ENCODE measurements around the gene TNFSF12. TPM values are rescaled to one million over a fixed set of nuclear protein-coding genes. Genes with fewer than 3 reads are reported as not detected.

Gene TNFSF12
- total RNA-seq, 1 experiment from 2014 or later = 8.8 TPM

- DNase-seq (ENCODE audit: low read depth) = no peak
Observed at GRCh38 chr17:7541074-7541621, 7.7 kb upstream of the TNFSF12 start.

- DNase-seq (ENCODE audit: low read depth) = no peak
Observed at GRCh38 chr17:7544911-7545310, 3.9 kb upstream of the TNFSF12 start.

GRCh38 chr17:7549401-7550055 is 670 bp downstream of the TNFSF12 start:
- no peak for DNase-seq (ENCODE audit: low read depth)

- no peak for DNase-seq (ENCODE audit: low read depth)
Observed at GRCh38 chr17:7550344-7550743, 1.5 kb downstream of the TNFSF12 start.

- no peak for DNase-seq (ENCODE audit: low read depth)
Observed at GRCh38 chr17:7551396-7551795, 2.5 kb downstream of the TNFSF12 start.

- no peak for DNase-seq (ENCODE audit: low read depth)
Observed at GRCh38 chr17:7552621-7553051, 3.8 kb downstream of the TNFSF12 start.

- DNase-seq (ENCODE audit: low read depth) = no peak
Observed at GRCh38 chr17:7553356-7553755, 4.5 kb downstream of the TNFSF12 start.

GRCh38 chr17:7555320-7555948 is 6.6 kb downstream of the TNFSF12 start:
- DNase-seq (ENCODE audit: low read depth) = no peak

- no peak for DNase-seq (ENCODE audit: low read depth)
Observed at GRCh38 chr17:7556627-7557026, 7.8 kb downstream of the TNFSF12 start.

GRCh38 chr17:7557147-7557764 is 8.4 kb downstream of the TNFSF12 start:
- no peak for DNase-seq (ENCODE audit: low read depth)

GRCh38 chr17:7557775-7558543 is 9.1 kb downstream of the TNFSF12 start:
- peak; percentile 55 for DNase-seq (ENCODE audit: low read depth)

GRCh38 chr17:7558544-7559319 is 9.9 kb downstream of the TNFSF12 start, which contains the start of gene TNFSF13:
TNFSF13 (plus strand) TSS chr17:7558750; CDS start chr17:7559040, 290 bp downstream.
- DNase-seq (ENCODE audit: low read depth) = no peak

- DNase-seq (ENCODE audit: low read depth) = no peak
Observed at GRCh38 chr17:7559320-7560171, 10.7 kb downstream of the TNFSF12 start.

GRCh38 chr17:7560172-7561027 is 11.5 kb downstream of the TNFSF12 start:
- DNase-seq (ENCODE audit: low read depth) = no peak

GRCh38 chr17:7561028-7561575 is 12.2 kb downstream of the TNFSF12 start:
- DNase-seq (ENCODE audit: low read depth) = peak; percentile 74

GRCh38 chr17:7561589-7562207 is 12.8 kb downstream of the TNFSF12 start, which contains the start of gene SENP3:
SENP3 (plus strand) TSS chr17:7561919; CDS start chr17:7563077, 1,158 bp downstream.
- DNase-seq (ENCODE audit: low read depth) = peak; percentile 84

- no peak for DNase-seq (ENCODE audit: low read depth)
Observed at GRCh38 chr17:7562208-7562605, 13.3 kb downstream of the TNFSF12 start.
